Measurements from ENCODE around the gene PC. TPM values are rescaled to one million over a fixed set of nuclear protein-coding genes. Genes with fewer than 3 reads are reported as not detected.

PC gene
- total RNA-seq, 2 donors from 2014 or later = 8.0 to 12.7 TPM

DNA sequence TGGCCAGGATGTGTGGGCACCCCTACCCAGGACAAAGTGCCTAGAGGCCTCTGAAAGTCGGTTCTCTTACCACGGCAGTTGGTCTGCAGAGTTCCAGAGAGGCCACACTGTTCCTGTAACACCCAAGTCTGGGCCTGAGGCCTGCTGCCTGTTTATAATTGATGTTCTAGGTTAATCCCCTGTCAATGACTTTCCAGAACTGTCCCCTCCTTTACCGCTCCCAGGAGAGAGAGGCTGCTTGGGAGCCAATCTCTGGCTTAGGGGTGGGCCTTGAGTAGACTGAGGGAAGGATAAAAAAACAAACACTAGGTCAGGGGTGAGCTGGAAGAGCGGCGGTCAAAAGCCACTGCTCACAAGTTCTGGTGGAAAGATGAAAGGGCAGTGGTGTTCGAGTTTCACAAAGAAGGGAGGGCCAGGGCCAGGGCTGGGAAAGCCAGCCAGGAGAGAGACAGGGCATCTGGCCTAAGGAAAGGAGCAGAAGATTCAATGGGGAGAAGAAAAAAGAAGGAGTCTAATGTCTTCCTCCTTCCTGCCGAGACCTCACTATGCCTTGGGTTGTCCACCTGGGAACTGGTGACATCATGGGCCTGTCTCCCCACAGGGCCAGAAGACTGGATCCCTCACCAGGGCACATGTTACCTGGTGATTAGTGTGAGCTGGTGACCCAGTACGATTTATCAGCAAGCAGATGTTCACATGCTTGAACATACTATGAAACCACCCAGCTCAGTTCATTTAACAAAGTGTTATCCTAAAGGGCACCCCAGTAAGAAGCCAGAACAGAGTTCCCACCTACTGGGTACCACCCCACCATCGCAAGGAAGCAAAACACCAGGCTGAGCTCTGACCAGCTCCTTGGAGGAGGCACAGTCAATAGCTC lies 50.2 kb downstream of the PC start:
- no peaks in the 10 kb centered on the region for H3K27me3 ChIP-seq (replicated peaks; ENCODE audit: insufficient read depth)
- ATAC-seq (ENCODE audit: insufficient number of reproducible peaks, low FRiP score, low read depth) (no peak), DNase-seq (ENCODE audit: low spot score) (no peak)
- H3K9me3 ChIP-seq = no peaks in the 10 kb centered on the region
- H3K4me3 ChIP-seq = no peak overlapping the region
- TF ChIP-seq, protein P1, sequence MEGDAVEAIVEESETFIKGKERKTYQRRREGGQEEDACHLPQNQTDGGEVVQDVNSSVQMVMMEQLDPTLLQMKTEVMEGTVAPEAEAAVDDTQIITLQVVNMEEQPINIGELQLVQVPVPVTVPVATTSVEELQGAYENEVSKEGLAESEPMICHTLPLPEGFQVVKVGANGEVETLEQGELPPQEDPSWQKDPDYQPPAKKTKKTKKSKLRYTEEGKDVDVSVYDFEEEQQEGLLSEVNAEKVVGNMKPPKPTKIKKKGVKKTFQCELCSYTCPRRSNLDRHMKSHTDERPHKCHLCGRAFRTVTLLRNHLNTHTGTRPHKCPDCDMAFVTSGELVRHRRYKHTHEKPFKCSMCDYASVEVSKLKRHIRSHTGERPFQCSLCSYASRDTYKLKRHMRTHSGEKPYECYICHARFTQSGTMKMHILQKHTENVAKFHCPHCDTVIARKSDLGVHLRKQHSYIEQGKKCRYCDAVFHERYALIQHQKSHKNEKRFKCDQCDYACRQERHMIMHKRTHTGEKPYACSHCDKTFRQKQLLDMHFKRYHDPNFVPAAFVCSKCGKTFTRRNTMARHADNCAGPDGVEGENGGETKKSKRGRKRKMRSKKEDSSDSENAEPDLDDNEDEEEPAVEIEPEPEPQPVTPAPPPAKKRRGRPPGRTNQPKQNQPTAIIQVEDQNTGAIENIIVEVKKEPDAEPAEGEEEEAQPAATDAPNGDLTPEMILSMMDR (IDR thresholded peaks at IDR 0.05) = no peak
- no peaks in the 10 kb centered on the region for H3K36me3 ChIP-seq
- H3K27ac ChIP-seq = no peak overlapping the region
- no peaks in the 10 kb centered on the region for H3K4me1 ChIP-seq (ENCODE audit: control insufficient read depth in 1 of 2, low read depth in 2 of 2)

DNA sequence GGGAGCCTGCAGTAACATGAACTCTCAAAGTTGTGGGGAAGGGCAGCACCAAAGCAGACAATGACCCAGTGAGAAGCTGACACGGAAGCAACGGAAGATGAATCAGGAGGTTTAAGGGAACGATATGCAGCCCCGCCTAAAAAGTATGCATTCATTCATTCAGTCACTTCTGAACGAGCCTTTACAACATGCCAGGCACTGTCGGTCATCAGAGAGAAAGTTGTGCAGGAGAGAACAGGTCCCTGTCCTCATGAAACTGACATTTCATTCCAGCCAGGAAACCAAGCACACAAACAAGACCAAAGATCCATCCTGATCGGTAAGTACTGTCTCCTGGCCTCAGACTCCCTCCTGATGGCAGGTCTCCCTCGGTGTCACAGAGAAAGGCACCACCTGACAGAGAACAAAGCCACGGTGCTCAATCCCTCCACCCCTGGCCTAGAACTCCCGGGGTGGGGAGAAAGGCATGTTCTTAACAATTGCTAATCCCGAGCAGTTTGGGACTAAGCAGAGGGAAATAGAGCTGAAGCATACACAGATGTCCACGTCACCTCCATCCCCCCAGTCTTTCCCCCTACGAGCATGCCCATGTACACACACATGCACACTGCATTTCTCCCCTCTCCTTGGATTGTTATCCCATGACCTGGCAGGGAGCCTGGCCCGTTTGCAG lies 52.0 kb downstream of the PC start:
- H3K36me3 ChIP-seq = no peaks in the 10 kb centered on the region
- no peaks in the 10 kb centered on the region for H3K4me1 ChIP-seq (ENCODE audit: control insufficient read depth in 1 of 2, low read depth in 2 of 2)
- ATAC-seq (ENCODE audit: insufficient number of reproducible peaks, low FRiP score, low read depth) = no peak
- no peaks in the 10 kb centered on the region for H3K9me3 ChIP-seq
- no peaks in the 10 kb centered on the region for H3K27me3 ChIP-seq (replicated peaks; ENCODE audit: insufficient read depth)
- H3K27ac ChIP-seq = no peak overlapping the region
- TF ChIP-seq, protein P1 (IDR thresholded peaks at IDR 0.05) = no peak
- DNase-seq (ENCODE audit: low spot score) = no peak
- H3K4me3 ChIP-seq = no peak overlapping the region

DNA sequence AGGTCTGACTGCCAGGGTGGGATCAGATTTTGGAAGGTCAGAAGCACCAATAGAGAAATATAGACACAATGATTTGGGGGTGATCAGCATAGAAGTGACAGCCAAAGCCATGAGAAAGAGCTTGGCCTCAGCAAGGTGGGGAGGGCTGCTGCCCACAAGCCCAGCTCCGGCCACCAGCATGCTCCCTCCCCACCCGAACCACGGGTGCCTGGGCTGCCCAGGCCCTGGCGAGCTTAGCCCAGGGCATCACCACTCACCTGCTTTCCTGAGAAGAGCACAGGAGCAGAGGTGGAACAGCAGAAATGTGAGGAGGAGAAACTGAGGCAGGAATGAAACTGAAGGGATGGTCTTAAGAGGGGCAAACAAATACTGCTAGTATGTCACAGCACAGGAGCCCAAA lies 52.6 kb downstream of the PC start:
- no peak for ATAC-seq (ENCODE audit: insufficient number of reproducible peaks, low FRiP score, low read depth)
- no peak for DNase-seq (ENCODE audit: low spot score)
- Histone ChIP-seq H3K36me3 (no peaks in the 10 kb centered on the region), H3K4me1 (ENCODE audit: control insufficient read depth in 1 of 2, low read depth in 2 of 2) (no peaks in the 10 kb centered on the region), H3K27ac (no peak overlapping the region), H3K27me3 (replicated peaks; ENCODE audit: insufficient read depth) (no peaks in the 10 kb centered on the region), H3K4me3 (no peak overlapping the region), H3K9me3 (no peaks in the 10 kb centered on the region)
- TF ChIP-seq, protein P1 (IDR thresholded peaks at IDR 0.05) = no peak

DNA sequence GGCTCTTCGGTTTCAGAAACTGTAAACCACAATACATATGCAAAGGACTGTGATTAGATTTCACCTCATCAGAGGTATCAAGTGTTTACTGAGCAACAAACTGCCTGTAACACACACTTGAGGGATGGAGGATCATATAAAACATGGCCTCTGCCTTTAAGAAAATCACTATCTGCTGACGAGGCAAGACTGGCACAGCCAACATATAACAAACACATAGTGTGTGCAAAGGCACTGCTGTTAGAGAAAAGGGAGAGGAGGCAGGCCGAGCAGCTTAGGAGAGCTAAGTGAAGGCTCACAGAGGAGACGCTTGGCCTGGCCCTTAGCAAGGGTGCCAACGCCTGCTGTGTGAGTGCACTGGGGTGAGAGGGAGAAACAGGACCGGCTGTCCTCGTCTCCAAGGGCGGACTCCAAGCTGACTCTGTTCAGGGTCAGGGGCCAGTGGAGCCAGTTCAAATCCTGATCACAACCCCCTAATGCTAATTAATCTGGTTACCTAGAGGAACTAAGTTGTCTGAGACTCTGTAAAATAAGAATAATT lies 53.1 kb downstream of the PC start:
- ATAC-seq (ENCODE audit: insufficient number of reproducible peaks, low FRiP score, low read depth) = no peak

More for the DNA sequence above, 53.1 kb downstream of the PC start:
- H3K9me3 ChIP-seq = no peaks in the 10 kb centered on the region
- H3K36me3 ChIP-seq = no peaks in the 10 kb centered on the region
- H3K4me3 ChIP-seq = no peak overlapping the region
- no peaks in the 10 kb centered on the region for H3K27me3 ChIP-seq (replicated peaks; ENCODE audit: insufficient read depth)
- H3K27ac ChIP-seq = no peak overlapping the region
- TF ChIP-seq, protein P1 (IDR thresholded peaks at IDR 0.05) = no peak
- H3K4me1 ChIP-seq (ENCODE audit: control insufficient read depth in 1 of 2, low read depth in 2 of 2) = no peaks in the 10 kb centered on the region
- no peak for DNase-seq (ENCODE audit: low spot score)

Measured in thoracic aorta (tissue), 2 donors.